Uterus (tissue), 4 donors: ENCODE data around the gene URM1. TPM values are rescaled to one million over a fixed set of nuclear protein-coding genes. Genes with fewer than 3 reads are reported as not detected.

Source experiments
- DNase-seq, 2 donors: peaks; one replicate each; pipeline ENCODE4 v3.0.0-alpha.2; 2019 to 2020
- H3K27ac ChIP-seq, 2 donors: fragments of 200-600 bp; sonication (generic); 1 replicate in 1 of 2; 2 replicates in 1 of 2; pipeline ENCODE4 v1.5.1; 2016 to 2018
- H3K27me3 ChIP-seq, 2 donors: fragments of 200-600 bp; sonication (generic); one replicate each; pipeline ENCODE4 v1.5.1; 2018 to 2019; ENCODE audit warnings: control low read depth in 1 of 2
- H3K36me3 ChIP-seq, 2 donors: fragments of 200-600 bp; sonication (generic); one replicate each; pipeline ENCODE4 v1.5.1; 2019; ENCODE audit warnings: control low read depth in 1 of 2
- H3K4me1 ChIP-seq, 2 donors: fragments of 200-600 bp; sonication (generic); one replicate each; pipeline ENCODE4 v1.5.1; 2018 to 2019; ENCODE audit warnings: control low read depth in 1 of 2
- H3K4me3 ChIP-seq, 2 donors: fragments of 200-600 bp; sonication (generic); 1 replicate in 1 of 2; 2 replicates in 1 of 2; pipeline ENCODE4 v1.5.1; 2018 to 2019; ENCODE audit warnings: mild to moderate bottlenecking in 1 of 2
- H3K9me3 ChIP-seq, 2 donors: fragments of 200-600 bp; sonication (generic); one replicate each; pipeline ENCODE4 v1.5.1; 2019; ENCODE audit warnings: control low read depth in 1 of 2
- POLR2A ChIP-seq, 2 donors: fragments of 450-650 bp; IDR thresholded peaks; one replicate each; pipeline ENCODE4 v1.6.1; 2016; ENCODE audit warnings: antibody characterized with exemption in 2 of 2, mild to moderate bottlenecking in 1 of 2, moderate library complexity in 1 of 2
- intact Hi-C: fragments of 100-400 bp; cut with DNase I; formaldehyde crosslinking; loops from one replicate; pipeline ENCODE4 v1.15.1; 2023; ENCODE audit warnings: low total_unique reads
- total RNA-seq, 4 donors: library from RNA; depleted of rRNA in 3 of 4; stranded (reverse); fragments of >200 nt in 3 of 4; gene quantifications; one replicate each; pipeline versions ENCODE4 v1.1.0 to v1.2.4, GENCODE V29; 2014 to 2023
- TF ChIP-seq, protein P1 (sequence below), 4 experiments: fragments of 200-600 bp in 2 of 4; fragments of 450-650 bp in 2 of 4; sonication (generic) in 2 of 4; IDR thresholded peaks; one replicate each; pipeline ENCODE4 v1.5.1; 2016 to 2019; ENCODE audit warnings: antibody characterized with exemption in 4 of 4, mild to moderate bottlenecking in 2 of 4, moderate library complexity in 1 of 4
- donor health status: DM: yes; HTN: yes; CAD: no.

Gene URM1
- total RNA-seq, 4 donors from 2014 or later: 6.7 to 32.0 (median 22.4) TPM

DNA sequence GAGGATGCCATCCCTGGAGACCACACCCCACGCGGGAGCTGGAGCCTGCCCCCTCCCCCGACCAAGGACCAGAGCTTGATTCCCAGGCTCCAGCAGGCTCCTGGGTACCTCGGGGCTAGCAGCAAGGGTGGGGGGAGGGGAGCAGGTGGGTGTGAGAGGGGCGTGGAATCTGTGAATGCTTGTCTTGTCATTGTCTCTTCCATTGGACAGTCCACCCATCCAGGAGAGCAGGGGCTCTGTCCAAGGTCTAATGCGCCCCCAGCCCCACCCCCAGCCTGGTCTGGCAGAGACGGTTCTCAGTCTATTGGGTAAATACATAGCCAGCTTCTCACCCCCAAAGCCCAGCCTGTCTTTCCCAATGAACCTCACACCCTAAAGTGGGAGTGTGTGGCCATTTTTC lies 22.8 kb downstream of the URM1 start:
- intact Hi-C loops: no loop called here
- no peaks in the 10 kb centered on the region for H3K4me1 ChIP-seq
- no peaks in the 10 kb centered on the region for H3K27me3 ChIP-seq
- no peaks in the 10 kb centered on the region for H3K9me3 ChIP-seq
- no peak for DNase-seq
- TF ChIP-seq POLR2A (IDR thresholded peaks at IDR 0.05): no peak
- TF ChIP-seq, protein P1, sequence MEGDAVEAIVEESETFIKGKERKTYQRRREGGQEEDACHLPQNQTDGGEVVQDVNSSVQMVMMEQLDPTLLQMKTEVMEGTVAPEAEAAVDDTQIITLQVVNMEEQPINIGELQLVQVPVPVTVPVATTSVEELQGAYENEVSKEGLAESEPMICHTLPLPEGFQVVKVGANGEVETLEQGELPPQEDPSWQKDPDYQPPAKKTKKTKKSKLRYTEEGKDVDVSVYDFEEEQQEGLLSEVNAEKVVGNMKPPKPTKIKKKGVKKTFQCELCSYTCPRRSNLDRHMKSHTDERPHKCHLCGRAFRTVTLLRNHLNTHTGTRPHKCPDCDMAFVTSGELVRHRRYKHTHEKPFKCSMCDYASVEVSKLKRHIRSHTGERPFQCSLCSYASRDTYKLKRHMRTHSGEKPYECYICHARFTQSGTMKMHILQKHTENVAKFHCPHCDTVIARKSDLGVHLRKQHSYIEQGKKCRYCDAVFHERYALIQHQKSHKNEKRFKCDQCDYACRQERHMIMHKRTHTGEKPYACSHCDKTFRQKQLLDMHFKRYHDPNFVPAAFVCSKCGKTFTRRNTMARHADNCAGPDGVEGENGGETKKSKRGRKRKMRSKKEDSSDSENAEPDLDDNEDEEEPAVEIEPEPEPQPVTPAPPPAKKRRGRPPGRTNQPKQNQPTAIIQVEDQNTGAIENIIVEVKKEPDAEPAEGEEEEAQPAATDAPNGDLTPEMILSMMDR (IDR thresholded peaks at IDR 0.05): no peak
- H3K4me3 ChIP-seq: no peak overlapping the region
- no peaks in the 10 kb centered on the region for H3K36me3 ChIP-seq
- H3K27ac ChIP-seq: no peak overlapping the region

DNA sequence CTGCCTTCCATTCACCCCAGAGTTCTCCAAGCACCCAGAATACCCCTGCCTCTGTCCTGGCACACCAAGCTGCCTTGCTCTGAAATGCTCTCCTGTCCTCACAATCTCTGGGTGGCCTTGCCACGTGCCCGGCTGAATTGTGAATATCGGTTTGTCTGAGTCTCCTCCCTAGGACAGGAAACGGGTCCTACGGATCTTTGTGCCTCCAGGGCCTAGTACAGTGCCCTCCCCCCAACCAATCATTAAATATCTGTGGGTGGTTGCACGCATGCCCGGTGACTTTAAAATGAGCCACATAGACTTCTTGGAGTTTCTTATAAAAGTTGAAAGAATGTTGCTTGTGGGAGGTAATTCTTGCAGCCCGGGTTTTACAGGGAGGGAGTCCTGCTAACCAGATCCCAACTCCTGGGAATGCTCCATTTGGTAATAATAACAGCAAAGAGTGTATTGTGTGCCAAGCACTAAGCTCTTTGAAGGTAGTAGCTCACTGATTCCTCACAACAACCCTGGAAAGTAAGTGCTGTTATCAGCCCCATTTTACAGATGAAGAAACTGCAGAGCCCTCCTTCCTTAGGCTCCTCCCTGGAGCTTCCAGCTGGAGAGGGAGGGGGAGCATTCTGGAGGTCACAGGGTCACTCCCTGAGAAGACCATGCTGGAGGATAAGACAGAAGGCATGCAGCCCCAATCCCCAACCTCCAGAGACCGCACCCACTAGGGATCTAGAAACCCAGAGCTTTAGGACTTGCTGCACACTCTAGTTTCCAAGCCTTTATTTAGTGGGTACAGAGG lies 23.4 kb downstream of the URM1 start:
- H3K36me3 ChIP-seq: no peaks in the 10 kb centered on the region
- TF ChIP-seq, protein P1 (IDR thresholded peaks at IDR 0.05): no peak
- no peak for TF ChIP-seq POLR2A (IDR thresholded peaks at IDR 0.05)
- DNase-seq: no peak
- H3K4me3 ChIP-seq: no peak overlapping the region
- no peak overlapping the region for H3K27ac ChIP-seq
- no peaks in the 10 kb centered on the region for H3K9me3 ChIP-seq
- no peaks in the 10 kb centered on the region for H3K4me1 ChIP-seq
- no peaks in the 10 kb centered on the region for H3K27me3 ChIP-seq
- intact Hi-C loops: no loop called here

DNA sequence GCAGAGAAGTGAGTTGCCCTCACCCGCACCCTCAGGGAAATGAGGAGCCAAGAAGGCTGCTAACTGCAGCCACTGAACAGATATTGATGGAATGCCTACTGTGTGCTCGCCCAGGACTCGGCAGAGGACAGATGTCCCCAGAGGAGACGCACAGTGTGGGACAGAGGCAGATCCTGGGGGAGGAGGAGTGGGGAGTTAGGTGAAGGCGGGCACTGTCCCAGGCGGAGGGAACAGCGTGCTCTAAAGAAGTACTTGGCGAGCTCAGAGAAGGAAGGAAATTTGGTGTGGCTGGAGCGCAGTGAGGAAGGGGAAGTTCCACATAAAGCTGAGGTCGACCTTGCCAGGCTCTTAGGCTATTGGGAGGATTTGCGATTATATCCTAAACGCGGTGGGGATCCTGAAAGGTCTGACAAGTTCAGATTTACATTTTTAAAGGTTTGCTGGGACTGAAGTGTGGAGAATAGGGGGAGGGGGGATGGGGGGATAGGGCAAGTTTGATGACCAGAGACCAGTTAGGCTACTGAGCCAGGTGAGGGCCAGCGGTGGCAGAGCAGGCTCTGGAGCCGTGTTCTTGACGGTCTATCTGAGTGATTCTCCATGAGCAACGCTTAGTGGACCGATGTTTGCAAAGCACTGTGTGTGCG lies 25.9 kb downstream of the URM1 start:
- Histone ChIP-seq H3K9me3 (no peaks in the 10 kb centered on the region), H3K4me3 (no peak overlapping the region), H3K27ac (peak overlapping the region in 1 of 2 donors; percentile 52), H3K27me3 (no peaks in the 10 kb centered on the region), H3K36me3 (no peaks in the 10 kb centered on the region), H3K4me1 (no peaks in the 10 kb centered on the region)
- DNase-seq: peak in 1 of 2 donors; percentile 28
- TF ChIP-seq, protein P1 (IDR thresholded peaks at IDR 0.05): no peak
- no peak for TF ChIP-seq POLR2A (IDR thresholded peaks at IDR 0.05)
- intact Hi-C loops: no loop called here

DNA sequence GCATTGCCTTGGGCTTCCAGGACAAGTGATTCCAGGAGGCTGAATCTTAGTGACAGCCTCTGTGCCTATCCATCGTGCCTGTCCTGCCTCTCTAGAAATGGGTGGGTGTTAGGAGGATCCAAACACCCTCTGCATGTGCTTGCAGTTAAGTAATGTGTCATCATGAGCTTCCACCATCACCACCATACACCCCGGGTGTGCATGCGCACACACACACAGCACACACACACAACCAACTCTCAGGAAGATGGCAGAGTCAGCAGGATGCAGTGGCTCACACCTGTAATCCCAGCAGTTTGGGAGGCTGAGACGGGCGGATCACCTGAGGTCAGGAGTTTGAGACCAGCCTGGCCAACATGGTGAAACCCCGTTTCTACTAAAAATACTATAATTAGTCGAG lies 26.7 kb downstream of the URM1 start:
- Histone ChIP-seq H3K4me1 (no peaks in the 10 kb centered on the region), H3K36me3 (no peaks in the 10 kb centered on the region), H3K9me3 (no peaks in the 10 kb centered on the region), H3K4me3 (no peak overlapping the region), H3K27ac (peak overlapping the region in 1 of 2 donors; percentile 52), H3K27me3 (no peaks in the 10 kb centered on the region)
- intact Hi-C loops: no loop called here
- DNase-seq: no peak
- TF ChIP-seq, protein P1 (IDR thresholded peaks at IDR 0.05): no peak
- no peak for TF ChIP-seq POLR2A (IDR thresholded peaks at IDR 0.05)

DNA sequence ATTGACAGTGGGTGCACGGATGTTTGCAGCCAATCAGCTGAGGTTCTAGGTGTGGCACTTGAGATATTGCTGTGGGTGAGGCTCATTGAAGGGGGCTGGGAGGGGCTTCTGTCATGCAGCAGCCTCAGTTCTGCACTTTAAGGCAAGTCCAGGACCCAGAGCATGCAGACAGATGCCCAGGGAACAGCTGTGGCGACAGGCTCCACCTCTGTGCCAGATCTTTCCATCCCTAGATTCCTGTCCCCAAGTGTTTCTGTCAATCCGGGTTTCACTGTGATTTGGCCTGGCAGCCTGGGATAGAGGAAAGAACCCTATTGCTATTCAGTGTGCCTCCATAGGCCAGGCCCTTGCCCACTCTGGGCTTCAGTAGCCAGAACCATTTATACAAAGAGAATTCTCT lies 28.7 kb downstream of the URM1 start:
- no peaks in the 10 kb centered on the region for H3K27me3 ChIP-seq
- no peaks in the 10 kb centered on the region for H3K9me3 ChIP-seq
- intact Hi-C loops: no loop called here
- TF ChIP-seq POLR2A (IDR thresholded peaks at IDR 0.05): no peak
- TF ChIP-seq, protein P1 (IDR thresholded peaks at IDR 0.05): no peak
- no peak overlapping the region for H3K4me3 ChIP-seq
- DNase-seq: no peak
- no peak overlapping the region for H3K27ac ChIP-seq
- no peaks in the 10 kb centered on the region for H3K4me1 ChIP-seq
- no peaks in the 10 kb centered on the region for H3K36me3 ChIP-seq
